HepG2 (cell line): ENCODE data around the gene TMC8. TPM values are rescaled to one million over a fixed set of nuclear protein-coding genes. Genes with fewer than 3 reads are reported as not detected.

Experiments
- AFF4 ChIP-seq: sonication (generic); formaldehyde crosslinking; IDR thresholded peaks from 2 replicates; pipeline ENCODE4 v1.4.0; 2020; ENCODE audit warnings: missing genetic modification reagents
- GABPA ChIP-seq, 2 experiments: IDR thresholded peaks; 2 replicates each; pipeline ENCODE4 v1.6.1; 2011 to 2016; ENCODE audit warnings: low read depth in 2 of 2, low read length in 1 of 2, missing biosample characterization in 1 of 2, missing genetic modification characterization in 1 of 2
- GTF3A ChIP-seq: sonication (generic); formaldehyde crosslinking; conservative IDR thresholded peaks from 2 replicates; pipeline ENCODE4 v1.4.0; 2020; ENCODE audit warnings: mild to moderate bottlenecking, missing genetic modification reagents
- HOMEZ ChIP-seq: IDR thresholded peaks from 2 replicates; pipeline ENCODE4 v1.6.1; 2016; ENCODE audit warnings: low read depth
- MEIS1 ChIP-seq: sonication (generic); formaldehyde crosslinking; IDR thresholded peaks from 2 replicates; pipeline ENCODE4 v1.9.0; 2021; ENCODE audit warnings: mild to moderate bottlenecking, missing genetic modification reagents, moderate library complexity, borderline replicate concordance
- SMAD9 ChIP-seq: sonication (generic); formaldehyde crosslinking; IDR thresholded peaks from 2 replicates; pipeline ENCODE4 v1.5.1; 2020; ENCODE audit warnings: mild to moderate bottlenecking, missing genetic modification reagents
- SRF ChIP-seq: IDR thresholded peaks from 2 replicates; pipeline ENCODE4 v1.6.1; 2011; ENCODE audit warnings: mild to moderate bottlenecking, low read depth, low read length, moderate library complexity
- STAG1 ChIP-seq: sonication (generic); formaldehyde crosslinking; IDR thresholded peaks from 2 replicates; pipeline ENCODE4 v1.4.0; 2020; ENCODE audit warnings: missing genetic modification reagents
- TBP ChIP-seq: sonication (generic); formaldehyde crosslinking; IDR thresholded peaks from 2 replicates; pipeline ENCODE4 v1.5.0; 2020; ENCODE audit warnings: missing genetic modification reagents
- ZKSCAN5 ChIP-seq: sonication (generic); formaldehyde crosslinking; IDR thresholded peaks from 2 replicates; pipeline ENCODE4 v1.5.1; 2020; ENCODE audit warnings: mild to moderate bottlenecking, missing genetic modification reagents
- ZNF34 ChIP-seq: sonication (generic); formaldehyde crosslinking; IDR thresholded peaks from 2 replicates; pipeline ENCODE4 v1.4.0; 2020; ENCODE audit warnings: mild to moderate bottlenecking, missing genetic modification reagents, borderline replicate concordance
- ZNF362 ChIP-seq: sonication (generic); formaldehyde crosslinking; IDR thresholded peaks from 2 replicates; pipeline ENCODE4 v1.4.0; 2020; ENCODE audit warnings: missing genetic modification reagents, mild to moderate bottlenecking, borderline replicate concordance
- ZNF713 ChIP-seq: sonication (generic); formaldehyde crosslinking; IDR thresholded peaks from 2 replicates; pipeline ENCODE4 v1.4.0; 2020; ENCODE audit warnings: mild to moderate bottlenecking, missing genetic modification reagents
- polyA plus RNA-seq, 8 experiments: library from polyadenylated mRNA; depleted of rRNA in 3 of 8; stranded (reverse) in 7 of 8; unstranded in 1 of 8; fragments of >200 nt; fragmentation: Illumina TruSeq in 4 of 8; extraction: Trizol in 4 of 8; gene quantifications; 2 replicates each; pipeline versions ENCODE4 v1.2.1 to v1.2.3, GENCODE V29; 2011 to 2016; ENCODE audit warnings: low read depth in 4 of 8, missing spikeins in 1 of 8, mixed read lengths in 1 of 8; ENCODE audit not compliant: insufficient read depth in 1 of 8
- total RNA-seq, 5 experiments: library from RNA; depleted of rRNA; stranded (reverse); fragments of >200 nt; fragmentation: Illumina TruSeq; extraction: Trizol; gene quantifications; 2 replicates each; pipeline ENCODE4 v1.2.3, GENCODE V29; 2016; ENCODE audit warnings: low read depth in 1 of 5
- TF ChIP-seq, protein P1 (sequence below), 2 experiments: sonication (generic) in 1 of 2; formaldehyde crosslinking in 1 of 2; IDR thresholded peaks; 2 replicates each; pipeline versions ENCODE4 v1.6.1 to v1.9.0; 2014 to 2022; ENCODE audit warnings: antibody characterized with exemption in 1 of 2, borderline replicate concordance in 1 of 2, inconsistent platforms in 1 of 2, low read depth in 1 of 2, missing genetic modification reagents in 1 of 2

Gene TMC8
- total and polyA plus RNA-seq, 2 of the 13 experiments (the other 11 are each of a cell fraction or from before 2014, with no cell fraction given) = 0.53 to 7.8 TPM

DNA sequence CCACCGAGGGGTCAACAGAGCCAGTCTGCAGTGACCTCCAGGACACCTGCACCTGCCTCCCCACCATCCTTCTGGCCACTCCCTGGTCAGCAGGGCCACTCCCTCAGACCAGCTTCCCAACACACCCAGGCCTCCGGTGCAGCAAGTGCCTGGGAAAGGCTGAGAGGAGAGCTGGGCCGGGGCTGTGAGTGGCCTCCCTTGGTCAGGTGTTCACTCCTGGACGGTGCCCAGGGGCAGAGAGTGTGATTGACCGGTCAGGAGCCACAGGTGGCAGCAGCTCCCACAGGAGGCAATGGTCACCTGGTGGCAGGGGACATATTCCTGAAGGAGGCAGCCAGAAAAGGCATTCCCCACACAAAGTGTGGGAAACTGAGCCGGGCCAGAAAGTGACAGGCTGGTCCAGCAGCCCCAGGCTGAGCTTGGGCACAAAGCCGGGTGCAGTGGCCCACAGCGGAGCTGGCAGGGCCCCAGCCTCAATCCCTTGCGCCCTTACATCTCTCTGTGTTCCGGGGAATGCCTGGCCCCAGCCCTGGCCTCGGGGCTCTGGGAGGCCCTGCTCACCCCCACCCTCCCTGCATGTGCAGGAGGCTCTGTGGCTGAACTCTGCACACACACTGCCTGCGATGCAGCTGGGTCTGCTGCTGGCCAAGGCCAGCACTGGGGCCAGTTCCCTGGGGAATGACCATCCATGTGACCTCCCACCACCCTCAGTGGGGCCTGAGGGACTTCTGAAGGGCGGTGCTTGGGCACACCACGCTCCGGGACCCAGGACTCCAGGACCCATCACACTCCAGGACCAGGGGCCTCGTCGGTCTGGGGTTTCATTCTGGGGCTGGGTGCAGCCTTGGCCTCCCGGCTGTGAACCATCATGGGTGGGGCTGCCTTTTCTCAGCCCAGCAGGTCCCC is 14.4 kb downstream of the TMC8 start (continued):
- TF ChIP-seq ZNF362 (CRISPR knock-in tag) = no peak
- TF ChIP-seq SRF = no peak
- TF ChIP-seq TBP (CRISPR knock-in tag) = no peak
- TF ChIP-seq SMAD9 (CRISPR knock-in tag) = peak; percentile 83; the same call in 1 of the 2 replicates
- TF ChIP-seq STAG1 = peak; percentile 18; the same call in 1 of the 2 replicates
- TF ChIP-seq, protein P1, sequence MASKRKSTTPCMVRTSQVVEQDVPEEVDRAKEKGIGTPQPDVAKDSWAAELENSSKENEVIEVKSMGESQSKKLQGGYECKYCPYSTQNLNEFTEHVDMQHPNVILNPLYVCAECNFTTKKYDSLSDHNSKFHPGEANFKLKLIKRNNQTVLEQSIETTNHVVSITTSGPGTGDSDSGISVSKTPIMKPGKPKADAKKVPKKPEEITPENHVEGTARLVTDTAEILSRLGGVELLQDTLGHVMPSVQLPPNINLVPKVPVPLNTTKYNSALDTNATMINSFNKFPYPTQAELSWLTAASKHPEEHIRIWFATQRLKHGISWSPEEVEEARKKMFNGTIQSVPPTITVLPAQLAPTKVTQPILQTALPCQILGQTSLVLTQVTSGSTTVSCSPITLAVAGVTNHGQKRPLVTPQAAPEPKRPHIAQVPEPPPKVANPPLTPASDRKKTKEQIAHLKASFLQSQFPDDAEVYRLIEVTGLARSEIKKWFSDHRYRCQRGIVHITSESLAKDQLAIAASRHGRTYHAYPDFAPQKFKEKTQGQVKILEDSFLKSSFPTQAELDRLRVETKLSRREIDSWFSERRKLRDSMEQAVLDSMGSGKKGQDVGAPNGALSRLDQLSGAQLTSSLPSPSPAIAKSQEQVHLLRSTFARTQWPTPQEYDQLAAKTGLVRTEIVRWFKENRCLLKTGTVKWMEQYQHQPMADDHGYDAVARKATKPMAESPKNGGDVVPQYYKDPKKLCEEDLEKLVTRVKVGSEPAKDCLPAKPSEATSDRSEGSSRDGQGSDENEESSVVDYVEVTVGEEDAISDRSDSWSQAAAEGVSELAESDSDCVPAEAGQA (IDR thresholded peaks at IDR 0.05; ENCODE audit: low read depth) = no peak
- TF ChIP-seq, protein P1 (CRISPR knock-in tag; IDR thresholded peaks at IDR 0.05; ENCODE audit: borderline replicate concordance) = 0 out of 2 replicates have a peak, but pooled peaks have one; percentile 60
- TF ChIP-seq HOMEZ (CRISPR knock-in tag) = peak; percentile 24; the same call in 1 of the 2 replicates
- no peak; the same call in 1 of the 2 replicates for TF ChIP-seq ZKSCAN5
- no peak for TF ChIP-seq ZNF713 (CRISPR knock-in tag)
- no peak for TF ChIP-seq GABPA (IDR thresholded peaks at IDR 0.05; ENCODE audit: low read depth, low read length)
- no peak for TF ChIP-seq GABPA (CRISPR knock-in tag; IDR thresholded peaks at IDR 0.05; ENCODE audit: low read depth)
- TF ChIP-seq ZNF34 (CRISPR knock-in tag) = no peak
- TF ChIP-seq GTF3A = no peak
- no peak; the same call in 1 of the 2 replicates for TF ChIP-seq MEIS1 (CRISPR knock-in tag)
- TF ChIP-seq AFF4 = no peak
